Heart left ventricle (tissue), 13 donors: Measurements from ENCODE around the gene DUSP6.

Experiments
- CTCF ChIP-seq, 12 donors: fragments of 200-600 bp; sonication (generic) in 4 of 12; IDR thresholded peaks; one replicate each; pipeline versions ENCODE4 v1.5.0 to v1.8.0; 2018 to 2022; ENCODE audit warnings: antibody characterized with exemption in 12 of 12, mild to moderate bottlenecking in 5 of 12
- POLR2A ChIP-seq, 2 donors: fragments of 450-650 bp; IDR thresholded peaks; one replicate each; pipeline ENCODE4 v1.6.1; 2017; ENCODE audit warnings: antibody characterized with exemption in 2 of 2, mild to moderate bottlenecking in 2 of 2, moderate library complexity in 2 of 2
- donor health status: ischemic (EF 13 %, LVEDD 7.1; RV severe dilation, severe dysfunction).
- donor health status: DM: no; HTN: yes; CAD: no.
- donor health status: DM: no; HTN: no; CAD: no.
- donor health status: ischemic (EF 25% LVEDD 6.9; RV normal size, moderate dysfunction).
- donor health status: ischemic (EF 25% LVEDD 5.7; RV mildly dilated, moderate dysfunction).
- donor health status: ischemic (EF 35%, LVEDD 5.7; RV mildly dilated, moderate dysfunction).
- donor health status: nonischemic (EF 11% LVEDD 7.7; RV severe dilation, severe dysfunction).
- donor health status: DM: yes; HTN: yes; CAD: no.
- donor health status: PGD.
- donor health status: ischemic (EF 29% LVEDD 5.4; RV normal size, mild dysfunction).
- donor health status: nonischemic (EF 23%, LVEDD 6.1; RV moderate dilation, normal function).

- no peak for TF ChIP-seq POLR2A (IDR thresholded peaks at IDR 0.05)
- no peak for TF ChIP-seq CTCF (IDR thresholded peaks at IDR 0.05)
These were observed 31.6 kb downstream of the DUSP6 start for GRCh38 chr12:89320735-89321134.
